Measurements from ENCODE around the gene FAM167B.

- TF ChIP-seq POLR2A (IDR thresholded peaks at IDR 0.05; ENCODE audit: low read depth, low read length) (no peak), POLR2AphosphoS5 (IDR thresholded peaks at IDR 0.05; ENCODE audit: low read depth, low read length) (no peak)
These were observed 8.3 kb downstream of the FAM167B start for GRCh38 chr1:32255072-32256071.

Data from GM12892 (cell line).